GM12878 (cell line): ENCODE measurements around the gene CEBPG. TPM values are rescaled to one million over a fixed set of nuclear protein-coding genes. Genes with fewer than 3 reads are reported as not detected.

Source experiments
- ATAC-seq: fragments of 200-7000 bp; cut with Tn5 transposase; 3 replicates; pipeline ENCODE4 v1.9.1; 2020; ENCODE audit warnings: mild to moderate bottlenecking, moderate library complexity
- BruUV-seq: library from RNA; stranded (reverse); fragments of 400-500 nt; replicated peaks from 2 replicates; lab custom pipeline; 2021; lab: Mats Ljungman, UMichigan
- CTCF ChIA-PET: fragments of 300-600 bp; sonication (Branson Sonifier 250); formaldehyde crosslinking; extraction: SDS; loops from one replicate; lab custom pipeline; 2021; ENCODE audit warnings: inconsistent platforms; lab: Yijun Ruan, JAX
- POLR2A ChIA-PET: fragments of 350-600 bp; formaldehyde crosslinking; extraction: SDS; loops from one replicate; lab custom pipeline; 2021; ENCODE audit warnings: inconsistent platforms; lab: Charles Lee
- RAD21 ChIA-PET: fragments of 300-600 bp; sonication (Branson Sonifier 250); formaldehyde crosslinking; loops from one replicate; lab custom pipeline; 2023; ENCODE audit warnings: antibody characterized with exemption; ENCODE audit not compliant: unreplicated experiment; lab: Charles Lee
- SMC1A ChIA-PET: fragments of 300-600 bp; sonication (Branson Sonifier 250); formaldehyde crosslinking; loops from one replicate; lab custom pipeline; 2023; ENCODE audit not compliant: unreplicated experiment, uncharacterized antibody; lab: Charles Lee
- DNase-seq: peaks from one replicate; pipeline ENCODE4 v3.0.0-alpha.2; 2011; ENCODE audit warnings: low read depth, low spot score
- FAIRE-seq: peaks from 3 replicates; lab custom pipeline; 2011; peaks lifted over from hg19 to GRCh38; lab: Jason Lieb, UNC
- H2AFZ ChIP-seq: 2 replicates; pipeline ENCODE4 v1.6.0; 2011; ENCODE audit warnings: low read depth, low read length, control low read depth; ENCODE audit not compliant: control insufficient read depth
- H3K27ac ChIP-seq: 2 replicates; pipeline ENCODE4 v1.5.1; 2011; ENCODE audit warnings: control low read depth; ENCODE audit not compliant: control insufficient read depth, insufficient read depth
- H3K27me3 ChIP-seq, 2 experiments: replicated peaks in 1 of 2; 2 replicates each; pipeline versions ENCODE4 v1.6.0 to v1.6.1; 2011; ENCODE audit warnings: low read length in 1 of 2; ENCODE audit not compliant: control insufficient read depth in 2 of 2, insufficient read depth in 2 of 2
- H3K36me3 ChIP-seq, 2 experiments: 2 replicates each; pipeline ENCODE4 v1.5.1; 2011; ENCODE audit warnings: low read length in 1 of 2; ENCODE audit not compliant: control insufficient read depth in 2 of 2, insufficient read depth in 2 of 2
- H3K4me1 ChIP-seq: 2 replicates; pipeline ENCODE4 v1.6.1; 2011; ENCODE audit warnings: mild to moderate bottlenecking, low read length, moderate library complexity, mixed read lengths; ENCODE audit not compliant: control insufficient read depth, insufficient read depth
- H3K4me2 ChIP-seq: 2 replicates; pipeline ENCODE4 v1.6.0; 2011; ENCODE audit warnings: control low read depth; ENCODE audit not compliant: control insufficient read depth, insufficient read depth
- H3K4me3 ChIP-seq: fragments of 200-600 bp; sonication (generic); 2 replicates; pipeline ENCODE4 v1.5.1; 2016
- H3K79me2 ChIP-seq: 2 replicates; pipeline ENCODE4 v1.6.0; 2011; ENCODE audit warnings: low read length; ENCODE audit not compliant: control insufficient read depth, insufficient read depth
- H3K9ac ChIP-seq: 2 replicates; pipeline ENCODE4 v1.8.0; 2011; ENCODE audit warnings: low read length, control low read depth, mixed read lengths; ENCODE audit not compliant: control insufficient read depth, insufficient read depth
- H3K9me3 ChIP-seq: replicated peaks from 3 replicates; pipeline ENCODE4 v1.5.1; 2011; ENCODE audit warnings: mild to moderate bottlenecking, low read length; ENCODE audit not compliant: control insufficient read depth, insufficient read depth
- H4K20me1 ChIP-seq: 2 replicates; pipeline ENCODE4 v1.6.0; 2011; ENCODE audit not compliant: control insufficient read depth, insufficient read depth
- YY1 ChIP-seq: IDR thresholded peaks from 2 replicates; pipeline ENCODE4 v1.6.1; 2011; ENCODE audit warnings: low read depth, mild to moderate bottlenecking, low read length
- WGBS: methylation state at CpG from one replicate; pipeline ENCODE4 v1.1.6; 2016; ENCODE audit warnings: low lambda C conversion rate; ENCODE audit not compliant: insufficient replicate concordance, insufficient coverage; ENCODE audit errors: missing lambda C conversion rate; 5-methylcytosine and 5-hydroxymethylcytosine counted together
- in situ Hi-C: fragments of 300-500 bp; cut with MboI; formaldehyde crosslinking; loops from 9 replicates; pipeline ENCODE4 v1.14.3; 2018; ENCODE audit warnings: mixed read lengths
- intact Hi-C: fragments of 100-400 bp; cut with micrococcal nuclease; formaldehyde crosslinking; loops from one replicate; pipeline ENCODE4 v1.14.2; 2022; ENCODE audit not compliant: unreplicated experiment
- polyA plus RNA-seq, 11 experiments: library from polyadenylated mRNA; depleted of rRNA in 4 of 11; unstranded in 6 of 11; stranded (reverse) in 5 of 11; fragments of >200 nt; fragmentation: Nextera tagmentation in 4 of 11; fragmentation: Illumina TruSeq in 1 of 11; extraction: Ambion mirVana in 4 of 11; extraction: Trizol in 1 of 11; gene quantifications; 1 replicate in 1 of 11; 2 replicates in 10 of 11; pipeline versions ENCODE4 v1.2.1 to v1.2.3, GENCODE V29; 2011 to 2016; ENCODE audit warnings: inconsistent platforms in 2 of 11, missing spikeins in 2 of 11, low read depth in 1 of 11
- total RNA-seq, 4 experiments: library from RNA; depleted of rRNA in 3 of 4; stranded (reverse); fragments of >200 nt in 3 of 4; fragmentation: Illumina TruSeq in 1 of 4; extraction: Trizol in 1 of 4; gene quantifications; 2 replicates each; pipeline versions ENCODE4 v1.2.1 to v1.2.3, GENCODE V29; 2013 to 2021
- TF ChIP-seq, protein P1 (sequence below): fragments of 450-650 bp; IDR thresholded peaks from 2 replicates; pipeline ENCODE4 v1.6.1; 2017; ENCODE audit warnings: borderline replicate concordance
- TF ChIP-seq, protein P2 (sequence below): fragments of 450-650 bp; IDR thresholded peaks from 2 replicates; pipeline ENCODE4 v1.6.1; 2016; ENCODE audit warnings: mild to moderate bottlenecking
- TF ChIP-seq, protein P3 (sequence below): IDR thresholded peaks from 2 replicates; pipeline ENCODE4 v1.6.1; 2012; ENCODE audit warnings: improper control_type of control experiment, low read depth, low read length; ENCODE audit not compliant: insufficient replicate concordance

CEBPG gene
- total and polyA plus RNA-seq, 10 of the 15 experiments (the other 5 are each of a cell fraction or from before 2014, with no cell fraction given) = 5.2 to 22.4 (median 20.0) TPM

DNA sequence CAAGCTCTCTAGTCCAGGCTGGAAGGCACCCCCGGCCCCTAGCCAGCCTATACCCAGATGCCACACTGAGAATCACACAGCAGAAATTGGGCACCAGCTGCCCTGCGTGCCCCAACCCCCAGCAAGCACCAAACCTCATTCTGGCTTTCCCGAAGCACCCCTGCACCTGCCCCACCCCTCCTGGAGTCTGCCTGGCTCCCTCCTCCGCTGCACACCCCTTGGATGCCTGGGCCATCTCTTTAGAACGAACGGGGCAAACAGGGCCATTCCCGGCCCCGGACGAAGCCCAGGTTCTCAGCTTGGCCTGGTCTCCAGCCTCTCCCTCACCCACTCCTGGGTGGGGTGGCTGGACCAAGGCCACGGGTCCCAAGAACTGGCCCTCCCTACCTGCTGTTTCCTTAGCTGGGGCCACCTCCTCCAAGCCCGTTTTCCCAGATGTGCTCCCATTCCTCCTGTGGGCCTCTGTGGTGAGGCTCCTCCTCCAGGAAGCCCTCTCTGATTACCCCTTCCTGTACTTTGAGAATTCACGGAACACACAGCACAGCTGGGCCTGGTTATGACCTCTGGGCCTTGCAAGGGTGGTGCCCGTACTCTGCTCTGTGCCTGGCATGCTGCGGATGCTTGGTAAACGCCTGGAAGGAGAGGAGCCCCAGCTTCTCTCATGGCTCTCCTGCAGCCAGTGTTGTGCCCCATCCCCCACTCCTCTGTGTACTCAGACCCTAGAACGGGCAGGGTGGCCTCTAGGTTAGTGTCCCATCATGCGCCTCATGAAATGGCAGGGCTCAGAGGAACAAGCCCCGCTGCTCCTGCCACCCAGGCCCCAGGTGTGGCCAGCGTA, 21.4 kb downstream of the CEBPG start (continued):
- no peak for TF ChIP-seq YY1

DNA sequence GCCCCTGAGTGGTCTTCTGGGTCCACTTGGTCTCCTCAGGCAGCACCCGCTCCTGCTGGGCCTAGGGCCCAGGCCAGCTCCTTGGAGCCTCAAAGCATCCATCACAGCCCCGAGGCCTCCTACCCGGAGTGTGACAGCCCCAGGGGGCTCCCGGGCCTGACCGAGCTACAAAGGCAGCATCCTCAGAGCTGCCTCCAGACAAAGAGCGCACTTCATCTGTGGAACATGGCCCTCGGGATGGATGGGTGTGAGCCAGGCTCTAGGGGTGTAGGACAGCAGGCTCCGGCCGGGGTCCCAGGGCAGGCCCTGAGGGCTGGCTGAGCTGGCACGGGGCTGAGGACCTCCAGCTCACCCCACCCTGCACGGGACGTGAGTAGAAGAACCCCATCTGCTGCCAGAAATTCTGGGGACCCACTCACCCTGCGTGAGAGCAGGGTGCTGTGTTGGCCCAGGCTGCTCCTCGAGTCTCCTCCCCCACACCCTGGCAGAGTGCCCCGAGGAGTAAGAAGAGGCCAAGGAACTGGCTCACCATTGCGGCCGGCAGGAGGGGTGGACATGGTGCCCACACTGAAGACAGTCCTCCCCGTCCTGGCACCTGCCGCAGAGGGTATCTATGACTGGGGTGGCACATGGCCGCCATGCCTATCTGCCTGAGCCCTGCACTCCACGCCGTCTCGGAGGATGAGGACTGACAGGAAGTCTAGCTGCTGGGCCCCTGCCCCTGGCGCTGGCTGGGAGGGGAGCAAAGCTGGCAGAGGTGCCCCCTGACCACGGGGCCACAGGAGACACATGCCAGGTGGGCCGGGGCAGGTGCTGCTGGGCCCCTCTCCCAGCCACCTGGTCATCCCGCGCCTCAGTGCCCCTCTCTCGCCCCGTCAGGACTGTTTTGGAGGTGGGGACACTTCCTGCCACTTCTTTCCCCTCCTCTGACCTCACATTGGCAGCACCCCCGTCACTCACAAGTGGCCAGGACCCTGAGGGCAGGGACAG, 22.3 kb downstream of the CEBPG start:
- ChIA-PET CTCF (no interaction called here), RAD21 (no interaction called here), POLR2A (no interaction called here), SMC1A (no interaction called here)
- ATAC-seq = no peak
- Histone ChIP-seq H3K79me2 (no peaks in the 10 kb centered on the region), H3K9ac (no peak overlapping the region), H3K27ac (no peak overlapping the region), H3K4me3 (no peak overlapping the region), H3K27me3 (no peaks in the 10 kb centered on the region), H3K4me2 (no peak overlapping the region), H4K20me1 (no peaks in the 10 kb centered on the region), H3K9me3 (no peaks in the 10 kb centered on the region), H2AFZ (no peak overlapping the region), H3K4me1 (no peaks in the 10 kb centered on the region), H3K36me3 (no peaks in the 10 kb centered on the region)
- no peak for FAIRE-seq
- in situ Hi-C loops = no loop called here
- intact Hi-C loops = no loop called here
- TF ChIP-seq, protein P1, sequence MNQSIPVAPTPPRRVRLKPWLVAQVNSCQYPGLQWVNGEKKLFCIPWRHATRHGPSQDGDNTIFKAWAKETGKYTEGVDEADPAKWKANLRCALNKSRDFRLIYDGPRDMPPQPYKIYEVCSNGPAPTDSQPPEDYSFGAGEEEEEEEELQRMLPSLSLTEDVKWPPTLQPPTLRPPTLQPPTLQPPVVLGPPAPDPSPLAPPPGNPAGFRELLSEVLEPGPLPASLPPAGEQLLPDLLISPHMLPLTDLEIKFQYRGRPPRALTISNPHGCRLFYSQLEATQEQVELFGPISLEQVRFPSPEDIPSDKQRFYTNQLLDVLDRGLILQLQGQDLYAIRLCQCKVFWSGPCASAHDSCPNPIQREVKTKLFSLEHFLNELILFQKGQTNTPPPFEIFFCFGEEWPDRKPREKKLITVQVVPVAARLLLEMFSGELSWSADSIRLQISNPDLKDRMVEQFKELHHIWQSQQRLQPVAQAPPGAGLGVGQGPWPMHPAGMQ = no peak
- TF ChIP-seq, protein P2, sequence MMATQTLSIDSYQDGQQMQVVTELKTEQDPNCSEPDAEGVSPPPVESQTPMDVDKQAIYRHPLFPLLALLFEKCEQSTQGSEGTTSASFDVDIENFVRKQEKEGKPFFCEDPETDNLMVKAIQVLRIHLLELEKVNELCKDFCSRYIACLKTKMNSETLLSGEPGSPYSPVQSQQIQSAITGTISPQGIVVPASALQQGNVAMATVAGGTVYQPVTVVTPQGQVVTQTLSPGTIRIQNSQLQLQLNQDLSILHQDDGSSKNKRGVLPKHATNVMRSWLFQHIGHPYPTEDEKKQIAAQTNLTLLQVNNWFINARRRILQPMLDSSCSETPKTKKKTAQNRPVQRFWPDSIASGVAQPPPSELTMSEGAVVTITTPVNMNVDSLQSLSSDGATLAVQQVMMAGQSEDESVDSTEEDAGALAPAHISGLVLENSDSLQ = no peak
- TF ChIP-seq, protein P3, sequence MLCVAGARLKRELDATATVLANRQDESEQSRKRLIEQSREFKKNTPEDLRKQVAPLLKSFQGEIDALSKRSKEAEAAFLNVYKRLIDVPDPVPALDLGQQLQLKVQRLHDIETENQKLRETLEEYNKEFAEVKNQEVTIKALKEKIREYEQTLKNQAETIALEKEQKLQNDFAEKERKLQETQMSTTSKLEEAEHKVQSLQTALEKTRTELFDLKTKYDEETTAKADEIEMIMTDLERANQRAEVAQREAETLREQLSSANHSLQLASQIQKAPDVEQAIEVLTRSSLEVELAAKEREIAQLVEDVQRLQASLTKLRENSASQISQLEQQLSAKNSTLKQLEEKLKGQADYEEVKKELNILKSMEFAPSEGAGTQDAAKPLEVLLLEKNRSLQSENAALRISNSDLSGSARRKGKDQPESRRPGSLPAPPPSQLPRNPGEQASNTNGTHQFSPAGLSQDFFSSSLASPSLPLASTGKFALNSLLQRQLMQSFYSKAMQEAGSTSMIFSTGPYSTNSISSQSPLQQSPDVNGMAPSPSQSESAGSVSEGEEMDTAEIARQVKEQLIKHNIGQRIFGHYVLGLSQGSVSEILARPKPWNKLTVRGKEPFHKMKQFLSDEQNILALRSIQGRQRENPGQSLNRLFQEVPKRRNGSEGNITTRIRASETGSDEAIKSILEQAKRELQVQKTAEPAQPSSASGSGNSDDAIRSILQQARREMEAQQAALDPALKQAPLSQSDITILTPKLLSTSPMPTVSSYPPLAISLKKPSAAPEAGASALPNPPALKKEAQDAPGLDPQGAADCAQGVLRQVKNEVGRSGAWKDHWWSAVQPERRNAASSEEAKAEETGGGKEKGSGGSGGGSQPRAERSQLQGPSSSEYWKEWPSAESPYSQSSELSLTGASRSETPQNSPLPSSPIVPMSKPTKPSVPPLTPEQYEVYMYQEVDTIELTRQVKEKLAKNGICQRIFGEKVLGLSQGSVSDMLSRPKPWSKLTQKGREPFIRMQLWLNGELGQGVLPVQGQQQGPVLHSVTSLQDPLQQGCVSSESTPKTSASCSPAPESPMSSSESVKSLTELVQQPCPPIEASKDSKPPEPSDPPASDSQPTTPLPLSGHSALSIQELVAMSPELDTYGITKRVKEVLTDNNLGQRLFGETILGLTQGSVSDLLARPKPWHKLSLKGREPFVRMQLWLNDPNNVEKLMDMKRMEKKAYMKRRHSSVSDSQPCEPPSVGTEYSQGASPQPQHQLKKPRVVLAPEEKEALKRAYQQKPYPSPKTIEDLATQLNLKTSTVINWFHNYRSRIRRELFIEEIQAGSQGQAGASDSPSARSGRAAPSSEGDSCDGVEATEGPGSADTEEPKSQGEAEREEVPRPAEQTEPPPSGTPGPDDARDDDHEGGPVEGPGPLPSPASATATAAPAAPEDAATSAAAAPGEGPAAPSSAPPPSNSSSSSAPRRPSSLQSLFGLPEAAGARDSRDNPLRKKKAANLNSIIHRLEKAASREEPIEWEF = no peak
- BruUV-seq = no TSS peak
- DNase-seq = no peak
- 62% methylated on average over 31 of the region's 31 CpGs for WGBS
